CD14-positive monocyte (primary cell): ENCODE measurements around the gene PHACTR4. TPM values are rescaled to one million over a fixed set of nuclear protein-coding genes. Genes with fewer than 3 reads are reported as not detected.

ENCODE experiments used
- DNase-seq, 3 donors: peaks; one replicate each; pipeline ENCODE4 v3.0.0-alpha.2; 2011 to 2022
- H2AFZ ChIP-seq: 2 replicates; pipeline ENCODE4 v1.6.0; 2012; ENCODE audit warnings: mild to moderate bottlenecking, low read depth, low read length, inconsistent platforms; ENCODE audit not compliant: insufficient read depth, poor library complexity, severe bottlenecking
- H3K27ac ChIP-seq, 2 donors: 1 replicate in 1 of 2; 2 replicates in 1 of 2; pipeline ENCODE4 v1.5.1; 2012 to 2013; ENCODE audit warnings: low read length in 2 of 2, control low read depth in 1 of 2, inconsistent platforms in 1 of 2, low read depth in 1 of 2, mild to moderate bottlenecking in 1 of 2
- H3K27me3 ChIP-seq, 2 donors: one replicate each; pipeline versions ENCODE4 v1.6.0 to v1.6.1; 2011 to 2013; ENCODE audit warnings: low read length in 2 of 2; ENCODE audit not compliant: control insufficient read depth in 2 of 2, insufficient read depth in 2 of 2
- H3K36me3 ChIP-seq, 2 donors: replicated peaks in 1 of 2; 1 replicate in 1 of 2; 2 replicates in 1 of 2; pipeline versions ENCODE4 v1.5.1 to v1.6.1; 2012 to 2013; ENCODE audit warnings: low read length in 2 of 2, control low read depth in 1 of 2, inconsistent platforms in 1 of 2, mild to moderate bottlenecking in 1 of 2; ENCODE audit not compliant: insufficient read depth in 2 of 2, control insufficient read depth in 1 of 2
- H3K4me1 ChIP-seq, 2 donors: 1 replicate in 1 of 2; 2 replicates in 1 of 2; pipeline versions ENCODE4 v1.5.1 to v1.6.1; 2012 to 2013; ENCODE audit warnings: low read length in 2 of 2, control low read depth in 1 of 2, inconsistent platforms in 1 of 2, mild to moderate bottlenecking in 1 of 2, moderate library complexity in 1 of 2; ENCODE audit not compliant: insufficient read depth in 2 of 2, control insufficient read depth in 1 of 2
- H3K4me2 ChIP-seq: replicated peaks from 2 replicates; pipeline ENCODE3; 2012; ENCODE audit warnings: low read length, moderate library complexity, mild to moderate bottlenecking; ENCODE audit not compliant: poor library complexity, severe bottlenecking; ENCODE audit errors: extremely low read depth
- H3K4me3 ChIP-seq, 3 experiments: fragments of 200-600 bp in 1 of 3; sonication (generic) in 1 of 3; replicated peaks in 1 of 3; 1 replicate in 2 of 3; 2 replicates in 1 of 3; pipeline ENCODE4 v1.5.1; 2011 to 2013; ENCODE audit warnings: low read length in 3 of 3, mild to moderate bottlenecking in 3 of 3, control low read depth in 2 of 3, low read depth in 2 of 3, inconsistent platforms in 1 of 3, moderate library complexity in 1 of 3
- H3K79me2 ChIP-seq: 2 replicates; pipeline ENCODE4 v1.6.0; 2012; ENCODE audit warnings: mild to moderate bottlenecking, control low read depth, inconsistent platforms, low read length, moderate library complexity; ENCODE audit not compliant: insufficient read depth
- H3K9ac ChIP-seq: 2 replicates; pipeline ENCODE4 v1.6.0; 2017; ENCODE audit warnings: low read length, mild to moderate bottlenecking; ENCODE audit not compliant: insufficient read depth, poor library complexity, severe bottlenecking
- H3K9me3 ChIP-seq, 2 donors: replicated peaks in 1 of 2; 1 replicate in 1 of 2; 2 replicates in 1 of 2; pipeline versions ENCODE4 v1.5.1 to v1.6.1; 2012 to 2013; ENCODE audit warnings: low read length in 2 of 2, control low read depth in 1 of 2; ENCODE audit not compliant: control insufficient read depth in 1 of 2, insufficient read depth in 1 of 2
- H4K20me1 ChIP-seq: 2 replicates; pipeline ENCODE4 v1.6.0; 2012; ENCODE audit warnings: mild to moderate bottlenecking, low read length, control low read depth, moderate library complexity; ENCODE audit not compliant: insufficient read depth
- H3K27ac Mint-ChIP-seq, 7 donors: one replicate each; pipeline ENCODE4 v1.8.0; 2020; ENCODE audit warnings: mild to moderate bottlenecking in 7 of 7, mixed read lengths in 7 of 7, moderate library complexity in 6 of 7, inconsistent platforms in 2 of 7
- H3K27me3 Mint-ChIP-seq, 3 donors: one replicate each; pipeline ENCODE4 v1.8.0; 2021 to 2022; ENCODE audit warnings: low read depth in 3 of 3, mild to moderate bottlenecking in 3 of 3, mixed read lengths in 3 of 3, moderate library complexity in 3 of 3, inconsistent platforms in 1 of 3
- H3K36me3 Mint-ChIP-seq, 2 donors: one replicate each; pipeline ENCODE4 v1.8.0; 2020; ENCODE audit warnings: mixed read lengths in 2 of 2, inconsistent platforms in 1 of 2, mild to moderate bottlenecking in 1 of 2
- H3K4me1 Mint-ChIP-seq: one replicate; pipeline ENCODE4 v1.8.0; 2020; ENCODE audit warnings: mild to moderate bottlenecking, mixed read lengths
- H3K4me3 Mint-ChIP-seq, 2 donors: one replicate each; pipeline ENCODE4 v1.8.0; 2020; ENCODE audit warnings: mild to moderate bottlenecking in 2 of 2, mixed read lengths in 2 of 2, moderate library complexity in 1 of 2
- H3K9me3 Mint-ChIP-seq, 7 donors: one replicate each; pipeline ENCODE4 v1.8.0; 2020 to 2022; ENCODE audit warnings: mixed read lengths in 7 of 7, mild to moderate bottlenecking in 6 of 7, moderate library complexity in 6 of 7, inconsistent platforms in 2 of 7
- CTCF ChIP-seq: fragments of 200-600 bp; IDR thresholded peaks from one replicate; pipeline ENCODE4 v1.8.0; 2022; ENCODE audit warnings: antibody characterized with exemption, mild to moderate bottlenecking
- WGBS: methylation state at CpG from one replicate; pipeline ENCODE4 v1.1.5; 2013; ENCODE audit warnings: missing lambda C conversion rate; ENCODE audit not compliant: insufficient coverage; 5-methylcytosine and 5-hydroxymethylcytosine counted together
- intact Hi-C, 2 donors: fragments of 100-400 bp; cut with micrococcal nuclease; formaldehyde crosslinking; loops; one replicate each; pipeline versions ENCODE4 v1.15.0 to v1.15.1; 2023
- polyA plus RNA-seq, 3 donors: library from polyadenylated mRNA; depleted of rRNA in 1 of 3; unstranded in 2 of 3; stranded (reverse) in 1 of 3; fragments of 300-500 nt in 2 of 3; fragments of >200 nt in 1 of 3; fragmentation: Illumina TruSeq in 2 of 3; gene quantifications; 1 replicate in 2 of 3; 2 replicates in 1 of 3; pipeline ENCODE4 v1.2.3, GENCODE V29; 2012 to 2021

PHACTR4 gene
- polyA plus RNA-seq, 3 donors, result 2.9 to 9.7 (median 2.9) TPM

GRCh38 chr1:28507646-28508434 is 138.3 kb downstream of the PHACTR4 start:
- Histone ChIP-seq H3K4me3 (peak overlapping the region; percentile 58 to 93 (median 91)), H3K9ac (peak overlapping the region; percentile 74), H3K27ac (peak overlapping the region; percentile 4 to 81), H3K36me3 (peaks cover 41 to 49% of the 10 kb centered on the region in 2 donors), H3K27me3 (no peaks in the 10 kb centered on the region), H3K9me3 (no peaks in the 10 kb centered on the region), H3K79me2 (peaks cover 65% of the 10 kb centered on the region), H3K4me2 (peak overlapping the region; percentile 72), H3K4me1 (peaks cover 42 to 49% of the 10 kb centered on the region in 2 donors), H4K20me1 (peaks cover 67% of the 10 kb centered on the region), H2AFZ (no peak overlapping the region)
- H3K9me3 Mint-ChIP-seq, result peaks cover 0 to 3% (median 0%) of the 10 kb centered on the region in 7 donors
- peaks cover 37 to 45% of the 10 kb centered on the region in 2 donors for H3K36me3 Mint-ChIP-seq
- TF ChIP-seq CTCF, result no peak
- peaks cover 58% of the 10 kb centered on the region for H3K4me1 Mint-ChIP-seq
- no peak for DNase-seq
- peak overlapping the region; percentile 75 to 95 (median 84) for H3K27ac Mint-ChIP-seq
- no peaks in the 10 kb centered on the region for H3K27me3 Mint-ChIP-seq
- H3K4me3 Mint-ChIP-seq, result peak overlapping the region; percentile 94 to 96
- intact Hi-C loops, result loop anchor here in 1 of 2 donors (5.0 to 10.0 kb wide), 5 partner anchors 74 to 674 kb away; partner anchors contain the start of genes RNU11, SESN2 and SRSF4
- WGBS, result 11% methylated on average over 4 of the region's 10 CpGs

- no peak for DNase-seq
- peaks cover 39 to 51% of the 10 kb centered on the region in 2 donors for H3K36me3 Mint-ChIP-seq
- peak overlapping the region in 1 of 2 donors; percentile 71 for H3K4me3 Mint-ChIP-seq
- Histone ChIP-seq H3K27me3 (no peaks in the 10 kb centered on the region), H3K79me2 (peaks cover 71% of the 10 kb centered on the region), H3K4me3 (peak overlapping the region in 1 of 3 experiments; percentile 93), H3K9ac (peak overlapping the region; percentile 74), H3K27ac (peak overlapping the region in 1 of 2 donors; percentile 81), H4K20me1 (peaks cover 73% of the 10 kb centered on the region), H3K9me3 (no peaks in the 10 kb centered on the region), H3K36me3 (peaks cover 46 to 54% of the 10 kb centered on the region in 2 donors), H2AFZ (no peak overlapping the region), H3K4me2 (peak overlapping the region; percentile 72), H3K4me1 (peaks cover 42 to 49% of the 10 kb centered on the region in 2 donors)
- intact Hi-C loops, result loop anchor here in 1 of 2 donors (5.0 to 10.0 kb wide), 5 partner anchors 74 to 674 kb away; partner anchors contain the start of genes RNU11, SESN2 and SRSF4
- no peaks in the 10 kb centered on the region for H3K27me3 Mint-ChIP-seq
- WGBS, result 20% methylated on average over 2 of the region's 5 CpGs
- peak overlapping the region; percentile 10 to 88 (median 82) for H3K27ac Mint-ChIP-seq
- H3K9me3 Mint-ChIP-seq, result peaks cover 0 to 3% (median 0%) of the 10 kb centered on the region in 7 donors
- H3K4me1 Mint-ChIP-seq, result peaks cover 59% of the 10 kb centered on the region
- TF ChIP-seq CTCF, result no peak
Measured at GRCh38 chr1:28508435-28508754, 138.9 kb downstream of the PHACTR4 start.
